Hepatocyte (in vitro differentiated cells): Measurements from ENCODE around the gene NRG2.

Source experiments
- EZH2 ChIP-seq: fragments of 200-600 bp; sonication (generic); IDR thresholded peaks from 2 replicates; pipeline ENCODE4 v1.6.1; 2016; ENCODE audit warnings: antibody characterized with exemption, mild to moderate bottlenecking, borderline replicate concordance
- EZH2phosphoT487 ChIP-seq: fragments of 200-600 bp; sonication (generic); IDR thresholded peaks from one replicate; pipeline ENCODE4 v1.6.1; 2018; ENCODE audit warnings: antibody characterized with exemption, mild to moderate bottlenecking, low read depth, moderate library complexity; ENCODE audit not compliant: unreplicated experiment, severe bottlenecking
- TF ChIP-seq, protein P1 (sequence below): fragments of 200-600 bp; sonication (generic); IDR thresholded peaks from 2 replicates; pipeline ENCODE4 v1.5.1; 2016; ENCODE audit warnings: antibody characterized with exemption, mild to moderate bottlenecking; ENCODE audit not compliant: poor library complexity

DNA sequence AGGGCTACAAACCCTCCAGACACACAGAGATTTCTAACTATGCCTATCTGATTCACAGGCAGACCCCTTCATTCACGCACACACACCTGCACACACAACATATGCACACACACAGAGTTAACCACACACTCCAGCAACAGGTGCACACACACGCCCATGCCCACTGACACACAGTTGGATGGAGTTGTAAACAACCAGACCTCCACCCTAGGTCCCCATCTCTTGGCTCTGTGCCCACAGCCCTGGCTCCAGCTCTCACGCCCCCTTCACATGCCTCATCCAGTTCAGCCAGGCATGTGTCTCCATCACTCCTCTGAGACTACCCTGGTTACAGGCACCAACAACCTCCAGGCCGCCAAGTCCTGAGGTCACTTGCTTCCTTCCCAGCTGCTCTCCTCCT, 186.4 kb downstream of the NRG2 start:
- TF ChIP-seq EZH2phosphoT487 (no peak), EZH2 (no peak)
- TF ChIP-seq, protein P1, sequence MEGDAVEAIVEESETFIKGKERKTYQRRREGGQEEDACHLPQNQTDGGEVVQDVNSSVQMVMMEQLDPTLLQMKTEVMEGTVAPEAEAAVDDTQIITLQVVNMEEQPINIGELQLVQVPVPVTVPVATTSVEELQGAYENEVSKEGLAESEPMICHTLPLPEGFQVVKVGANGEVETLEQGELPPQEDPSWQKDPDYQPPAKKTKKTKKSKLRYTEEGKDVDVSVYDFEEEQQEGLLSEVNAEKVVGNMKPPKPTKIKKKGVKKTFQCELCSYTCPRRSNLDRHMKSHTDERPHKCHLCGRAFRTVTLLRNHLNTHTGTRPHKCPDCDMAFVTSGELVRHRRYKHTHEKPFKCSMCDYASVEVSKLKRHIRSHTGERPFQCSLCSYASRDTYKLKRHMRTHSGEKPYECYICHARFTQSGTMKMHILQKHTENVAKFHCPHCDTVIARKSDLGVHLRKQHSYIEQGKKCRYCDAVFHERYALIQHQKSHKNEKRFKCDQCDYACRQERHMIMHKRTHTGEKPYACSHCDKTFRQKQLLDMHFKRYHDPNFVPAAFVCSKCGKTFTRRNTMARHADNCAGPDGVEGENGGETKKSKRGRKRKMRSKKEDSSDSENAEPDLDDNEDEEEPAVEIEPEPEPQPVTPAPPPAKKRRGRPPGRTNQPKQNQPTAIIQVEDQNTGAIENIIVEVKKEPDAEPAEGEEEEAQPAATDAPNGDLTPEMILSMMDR: no peak
